Measurements from ENCODE around the gene SPRR1A.

DNA sequence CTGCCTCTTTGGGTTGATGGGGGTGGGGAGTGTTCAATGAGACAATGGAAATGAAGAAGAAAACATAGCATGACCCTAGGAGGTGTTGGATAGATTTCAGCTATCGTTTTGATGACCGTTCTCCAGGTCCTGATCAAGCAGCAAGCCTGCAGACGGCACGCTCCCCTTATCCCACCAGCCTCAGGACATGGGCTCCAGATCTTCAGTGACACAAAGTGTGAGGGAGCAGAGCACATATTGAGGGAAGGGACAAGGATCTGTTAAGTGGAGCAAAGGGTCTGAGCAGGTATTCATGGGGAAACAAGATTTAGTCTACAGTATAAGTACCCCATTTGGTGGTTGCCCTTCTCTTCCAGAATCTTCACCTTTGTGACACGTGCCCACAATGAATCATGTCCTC is 32.2 kb upstream of the SPRR1A start:
- TF ChIP-seq, protein P1, sequence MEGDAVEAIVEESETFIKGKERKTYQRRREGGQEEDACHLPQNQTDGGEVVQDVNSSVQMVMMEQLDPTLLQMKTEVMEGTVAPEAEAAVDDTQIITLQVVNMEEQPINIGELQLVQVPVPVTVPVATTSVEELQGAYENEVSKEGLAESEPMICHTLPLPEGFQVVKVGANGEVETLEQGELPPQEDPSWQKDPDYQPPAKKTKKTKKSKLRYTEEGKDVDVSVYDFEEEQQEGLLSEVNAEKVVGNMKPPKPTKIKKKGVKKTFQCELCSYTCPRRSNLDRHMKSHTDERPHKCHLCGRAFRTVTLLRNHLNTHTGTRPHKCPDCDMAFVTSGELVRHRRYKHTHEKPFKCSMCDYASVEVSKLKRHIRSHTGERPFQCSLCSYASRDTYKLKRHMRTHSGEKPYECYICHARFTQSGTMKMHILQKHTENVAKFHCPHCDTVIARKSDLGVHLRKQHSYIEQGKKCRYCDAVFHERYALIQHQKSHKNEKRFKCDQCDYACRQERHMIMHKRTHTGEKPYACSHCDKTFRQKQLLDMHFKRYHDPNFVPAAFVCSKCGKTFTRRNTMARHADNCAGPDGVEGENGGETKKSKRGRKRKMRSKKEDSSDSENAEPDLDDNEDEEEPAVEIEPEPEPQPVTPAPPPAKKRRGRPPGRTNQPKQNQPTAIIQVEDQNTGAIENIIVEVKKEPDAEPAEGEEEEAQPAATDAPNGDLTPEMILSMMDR (IDR thresholded peaks at IDR 0.05), result no peak
- no peak for TF ChIP-seq POLR2A (IDR thresholded peaks at IDR 0.05)

All from body of pancreas (tissue), 4 donors.